Measurements from ENCODE around the gene GRIFIN.

- TF ChIP-seq, protein P1, sequence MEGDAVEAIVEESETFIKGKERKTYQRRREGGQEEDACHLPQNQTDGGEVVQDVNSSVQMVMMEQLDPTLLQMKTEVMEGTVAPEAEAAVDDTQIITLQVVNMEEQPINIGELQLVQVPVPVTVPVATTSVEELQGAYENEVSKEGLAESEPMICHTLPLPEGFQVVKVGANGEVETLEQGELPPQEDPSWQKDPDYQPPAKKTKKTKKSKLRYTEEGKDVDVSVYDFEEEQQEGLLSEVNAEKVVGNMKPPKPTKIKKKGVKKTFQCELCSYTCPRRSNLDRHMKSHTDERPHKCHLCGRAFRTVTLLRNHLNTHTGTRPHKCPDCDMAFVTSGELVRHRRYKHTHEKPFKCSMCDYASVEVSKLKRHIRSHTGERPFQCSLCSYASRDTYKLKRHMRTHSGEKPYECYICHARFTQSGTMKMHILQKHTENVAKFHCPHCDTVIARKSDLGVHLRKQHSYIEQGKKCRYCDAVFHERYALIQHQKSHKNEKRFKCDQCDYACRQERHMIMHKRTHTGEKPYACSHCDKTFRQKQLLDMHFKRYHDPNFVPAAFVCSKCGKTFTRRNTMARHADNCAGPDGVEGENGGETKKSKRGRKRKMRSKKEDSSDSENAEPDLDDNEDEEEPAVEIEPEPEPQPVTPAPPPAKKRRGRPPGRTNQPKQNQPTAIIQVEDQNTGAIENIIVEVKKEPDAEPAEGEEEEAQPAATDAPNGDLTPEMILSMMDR (conservative IDR thresholded peaks at IDR 0.05; ENCODE audit: low read depth, low read length): no peak
- TF ChIP-seq EZH2phosphoT487 (IDR thresholded peaks at IDR 0.05; ENCODE audit: borderline replicate concordance, low read length): no peak
Measured at GRCh38 chr7:2437136-2437535, 39.1 kb downstream of the GRIFIN start.

All from PC-3 (cell line).